DND-41 (cell line): ENCODE results near the gene HNRNPR.

ENCODE experiments used
- CTCF ChIP-seq: IDR thresholded peaks from 2 replicates; pipeline ENCODE4 v1.5.1; 2012; ENCODE audit warnings: borderline replicate concordance, low read length, moderate library complexity, mild to moderate bottlenecking; ENCODE audit not compliant: poor library complexity, severe bottlenecking; ENCODE audit errors: extremely low read depth
- EZH2 ChIP-seq: IDR thresholded peaks from 3 replicates; pipeline ENCODE4 v1.6.1; 2012; ENCODE audit warnings: borderline replicate concordance, low read depth, mild to moderate bottlenecking, moderate library complexity, low read length, inconsistent platforms; ENCODE audit not compliant: severe bottlenecking

GRCh38 chr1:23366146-23366545, 22.1 kb upstream of the HNRNPR start:
- TF ChIP-seq CTCF (no peak), EZH2 (no peak)
